Heart right ventricle (tissue), 16 donors: ENCODE results near the gene H6PD. TPM values are rescaled to one million over a fixed set of nuclear protein-coding genes. Genes with fewer than 3 reads are reported as not detected.

Experiments
- ATAC-seq, 8 donors: fragments of 200-7000 bp; cut with Tn5 transposase; one replicate each; pipeline ENCODE4 v1.9.1; 2020; ENCODE audit warnings: mild to moderate bottlenecking in 8 of 8, moderate library complexity in 8 of 8, moderate number of reproducible peaks in 1 of 8
- DNase-seq, 2 donors: peaks; one replicate each; pipeline ENCODE4 v3.0.0-alpha.2; 2020
- H3K27ac ChIP-seq, 10 donors: fragments of 200-600 bp; sonication (generic) in 2 of 10; one replicate each; pipeline versions ENCODE4 v1.5.0 to v1.8.0; 2020 to 2022; ENCODE audit warnings: mild to moderate bottlenecking in 3 of 10
- H3K27me3 ChIP-seq, 7 donors: fragments of 200-600 bp; one replicate each; pipeline ENCODE4 v1.8.0; 2021 to 2022; ENCODE audit warnings: mild to moderate bottlenecking in 2 of 7
- H3K36me3 ChIP-seq, 9 donors: fragments of 200-600 bp; sonication (generic) in 1 of 9; one replicate each; pipeline versions ENCODE4 v1.5.0 to v1.8.0; 2020 to 2022; ENCODE audit warnings: mild to moderate bottlenecking in 2 of 9
- H3K4me1 ChIP-seq, 9 donors: fragments of 200-600 bp; sonication (generic) in 1 of 9; one replicate each; pipeline versions ENCODE4 v1.5.0 to v1.8.0; 2020 to 2022; ENCODE audit warnings: mild to moderate bottlenecking in 4 of 9
- H3K4me3 ChIP-seq, 10 donors: fragments of 200-600 bp; sonication (generic) in 2 of 10; one replicate each; pipeline versions ENCODE4 v1.5.0 to v1.8.0; 2020 to 2022; ENCODE audit warnings: mild to moderate bottlenecking in 7 of 10, moderate library complexity in 2 of 10
- H3K9me3 ChIP-seq, 11 donors: fragments of 200-600 bp in 10 of 11; sonication (generic) in 2 of 11; one replicate each; pipeline versions ENCODE4 v1.5.0 to v1.8.0; 2013 to 2022; ENCODE audit warnings: mild to moderate bottlenecking in 2 of 11, control low read depth in 1 of 11, moderate library complexity in 1 of 11
- WGBS, 2 donors: extraction: QIAGEN DNeasy Blood & Tissue Kit; methylation state at CpG; one replicate each; pipeline ENCODE4 v1.1.7; 2013; ENCODE audit warnings: inconsistent platforms in 1 of 2; 5-methylcytosine and 5-hydroxymethylcytosine counted together
- intact Hi-C, 10 donors: fragments of 100-400 bp; cut with DNase I; formaldehyde crosslinking; loops; one replicate each; pipeline versions ENCODE4 v1.11.1 to v1.14.2; 2022
- polyA plus RNA-seq, 2 donors: library from polyadenylated mRNA; stranded (reverse); fragments of 200-250 nt; gene quantifications; one replicate each; pipeline ENCODE4 v1.2.3, GENCODE V29; 2013
- total RNA-seq, 10 donors: library from RNA; stranded (reverse); fragmentation: NEBNext Ultra II Directional in 3 of 10; extraction: Animal tissue kit (Norgen Biotek cat#: 25700) in 3 of 10; gene quantifications; one replicate each; pipeline versions ENCODE4 v1.2.1 to v1.2.4, GENCODE V29; 2021 to 2023
- TF ChIP-seq, protein P1 (sequence below), 9 donors: fragments of 200-600 bp; sonication (generic) in 2 of 9; IDR thresholded peaks; one replicate each; pipeline versions ENCODE4 v1.5.0 to v1.8.0; 2021 to 2022; ENCODE audit warnings: antibody characterized with exemption in 9 of 9, mild to moderate bottlenecking in 5 of 9, moderate library complexity in 1 of 9
- donor health status: Arrhythmogenic right ventricular cardiomyopathy.
- donor health status: ischemic (EF 13 %, LVEDD 7.1; RV severe dilation, severe dysfunction).
- donor health status: healthy with polysubstance abuse.
- donor health status: DM: no; HTN: yes; CAD: no.
- donor health status: DM: no; HTN: no; CAD: no.
- donor health status: ischemic (EF 25% LVEDD 6.9; RV normal size, moderate dysfunction).
- donor health status: ischemic (EF 25% LVEDD 5.7; RV mildly dilated, moderate dysfunction).
- donor health status: healthy.
- donor health status: DM: yes; HTN: yes; CAD: no.
- donor health status: Ischemic cardiomyopathy.
- donor health status: ischemic (EF 35%, LVEDD 5.7; RV mildly dilated, moderate dysfunction).
- donor health status: nonischemic (EF 11% LVEDD 7.7; RV severe dilation, severe dysfunction).
- donor health status: DM: yes; HTN: yes; CAD: no.
- donor health status: PGD.
- donor health status: ischemic (EF 29% LVEDD 5.4; RV normal size, mild dysfunction).
- donor health status: nonischemic (EF 23%, LVEDD 6.1; RV moderate dilation, normal function).

Gene H6PD
- total and polyA plus RNA-seq, 12 donors = 5.7 to 45.0 (median 28.4) TPM

DNA sequence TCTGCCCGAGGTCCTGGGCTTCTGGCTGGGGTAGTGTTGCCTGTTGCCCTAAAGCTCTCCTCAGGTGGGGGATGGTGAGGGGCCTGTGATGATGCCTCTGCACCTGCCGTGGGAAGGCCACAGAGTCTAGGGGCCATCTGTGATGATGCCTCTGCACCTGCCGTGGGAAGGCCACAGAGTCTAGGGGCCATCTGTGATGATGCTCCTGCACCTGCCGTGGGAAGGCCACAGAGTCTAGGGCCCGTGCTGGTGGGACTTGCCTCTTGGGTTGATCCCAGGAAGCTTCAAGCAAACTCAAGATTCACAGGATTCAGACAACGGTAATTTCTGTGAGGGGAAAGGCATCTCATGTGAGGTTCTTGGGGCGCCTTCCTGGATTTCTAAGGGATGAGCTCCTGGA is 75.4 kb downstream of the H6PD start:
- 91% methylated on average over 7 of the region's 7 CpGs for WGBS, 2 donors
- intact Hi-C loops = no loop called here
- Histone ChIP-seq H3K27me3 (no peaks in the 10 kb centered on the region), H3K9me3 (no peaks in the 10 kb centered on the region), H3K4me1 (peaks cover 0 to 19% (median 7%) of the 10 kb centered on the region in 9 donors), H3K27ac (no peak overlapping the region), H3K36me3 (no peaks in the 10 kb centered on the region), H3K4me3 (no peak overlapping the region)
- TF ChIP-seq, protein P1, sequence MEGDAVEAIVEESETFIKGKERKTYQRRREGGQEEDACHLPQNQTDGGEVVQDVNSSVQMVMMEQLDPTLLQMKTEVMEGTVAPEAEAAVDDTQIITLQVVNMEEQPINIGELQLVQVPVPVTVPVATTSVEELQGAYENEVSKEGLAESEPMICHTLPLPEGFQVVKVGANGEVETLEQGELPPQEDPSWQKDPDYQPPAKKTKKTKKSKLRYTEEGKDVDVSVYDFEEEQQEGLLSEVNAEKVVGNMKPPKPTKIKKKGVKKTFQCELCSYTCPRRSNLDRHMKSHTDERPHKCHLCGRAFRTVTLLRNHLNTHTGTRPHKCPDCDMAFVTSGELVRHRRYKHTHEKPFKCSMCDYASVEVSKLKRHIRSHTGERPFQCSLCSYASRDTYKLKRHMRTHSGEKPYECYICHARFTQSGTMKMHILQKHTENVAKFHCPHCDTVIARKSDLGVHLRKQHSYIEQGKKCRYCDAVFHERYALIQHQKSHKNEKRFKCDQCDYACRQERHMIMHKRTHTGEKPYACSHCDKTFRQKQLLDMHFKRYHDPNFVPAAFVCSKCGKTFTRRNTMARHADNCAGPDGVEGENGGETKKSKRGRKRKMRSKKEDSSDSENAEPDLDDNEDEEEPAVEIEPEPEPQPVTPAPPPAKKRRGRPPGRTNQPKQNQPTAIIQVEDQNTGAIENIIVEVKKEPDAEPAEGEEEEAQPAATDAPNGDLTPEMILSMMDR (IDR thresholded peaks at IDR 0.05) = no peak
- DNase-seq (no peak), ATAC-seq (no peak)

GRCh38 chr1:9311029-9311428 is 76.5 kb downstream of the H6PD start:
- TF ChIP-seq, protein P1 (IDR thresholded peaks at IDR 0.05) = no peak

DNA sequence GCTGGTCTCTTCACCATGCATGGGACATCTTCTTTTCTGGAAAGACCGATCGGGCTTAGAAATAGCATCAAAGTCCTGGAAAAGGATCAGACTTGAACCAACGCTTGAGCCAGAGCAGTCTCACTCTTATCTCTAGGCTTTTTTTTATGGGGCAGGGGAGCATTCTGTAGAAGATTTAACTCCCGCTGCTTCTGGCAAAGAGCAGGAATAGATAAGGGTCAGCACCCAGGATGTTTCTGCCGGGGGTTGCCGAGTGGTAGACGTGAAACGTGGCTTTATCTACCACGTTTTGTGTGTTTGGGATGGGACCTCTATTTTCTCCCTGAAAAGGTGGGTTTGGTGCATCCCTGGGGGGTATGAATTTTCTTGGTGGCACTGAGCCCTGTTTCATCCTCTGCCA is 76.9 kb downstream of the H6PD start:
- WGBS, 2 donors = 58 to 61% methylated on average over 9 of the region's 9 CpGs
- Histone ChIP-seq H3K27ac (no peak overlapping the region), H3K9me3 (no peaks in the 10 kb centered on the region), H3K4me3 (no peak overlapping the region), H3K27me3 (no peaks in the 10 kb centered on the region), H3K4me1 (peaks cover 0 to 18% (median 8%) of the 10 kb centered on the region in 9 donors), H3K36me3 (no peaks in the 10 kb centered on the region)
- intact Hi-C loops = no loop called here
- no peak for DNase-seq
- ATAC-seq = no peak
- TF ChIP-seq, protein P1 (IDR thresholded peaks at IDR 0.05) = no peak

More at GRCh38 chr1:9311029-9311428, 76.5 kb downstream of the H6PD start:
- DNase-seq (no peak), ATAC-seq (peak in 1 of 8 donors; percentile 10)
- no peaks in the 10 kb centered on the region for H3K27me3 ChIP-seq
- no peaks in the 10 kb centered on the region for H3K9me3 ChIP-seq
- intact Hi-C loops = no loop called here
- WGBS, 2 donors = 87 to 95% methylated on average over 10 of the region's 10 CpGs
- peaks cover 0 to 18% (median 8%) of the 10 kb centered on the region in 9 donors for H3K4me1 ChIP-seq
- no peak overlapping the region for H3K4me3 ChIP-seq
- H3K36me3 ChIP-seq = no peaks in the 10 kb centered on the region
- no peak overlapping the region for H3K27ac ChIP-seq

- intact Hi-C loops = no loop called here
- no peaks in the 10 kb centered on the region for H3K9me3 ChIP-seq
- no peak for ATAC-seq
- no peaks in the 10 kb centered on the region for H3K36me3 ChIP-seq
- no peak for DNase-seq
- no peaks in the 10 kb centered on the region for H3K27me3 ChIP-seq
- TF ChIP-seq, protein P1 (IDR thresholded peaks at IDR 0.05) = no peak
- WGBS, 2 donors = 93% methylated on average over 18 of the region's 18 CpGs
- no peak overlapping the region for H3K4me3 ChIP-seq
- peaks cover 0 to 18% (median 8%) of the 10 kb centered on the region in 9 donors for H3K4me1 ChIP-seq
- no peak overlapping the region for H3K27ac ChIP-seq
These were observed 77.7 kb downstream of the H6PD start for GRCh38 chr1:9312168-9312720.
